SK-N-SH treated with all-trans-retinoic acid at 6 μM for 48 hours (cell line): ENCODE results near the gene NRG4.
A peak's percentile ranks its signal among the peaks of the same experiment; 100 is the strongest.

ENCODE experiments used
- ATAC-seq: fragments of 200-7000 bp; cut with Tn5 transposase; 3 replicates; pipeline ENCODE4 v1.9.1; 2020; ENCODE audit warnings: mild to moderate bottlenecking, moderate library complexity
- ARNTL ChIP-seq: fragments of 450-650 bp; formaldehyde crosslinking; IDR thresholded peaks from 2 replicates; pipeline ENCODE4 v1.5.0; 2020; ENCODE audit warnings: low read depth, mild to moderate bottlenecking, moderate library complexity, borderline replicate concordance
- BACH2 ChIP-seq: fragments of 250-450 bp; sonication (Bioruptor Pico); IDR thresholded peaks from 2 replicates; pipeline ENCODE4 v1.9.0; 2021; ENCODE audit warnings: mild to moderate bottlenecking, borderline replicate concordance
- CSDC2 ChIP-seq: fragments of 250-450 bp; sonication (Bioruptor Pico); IDR thresholded peaks from 2 replicates; pipeline ENCODE4 v1.5.0; 2020; ENCODE audit warnings: mild to moderate bottlenecking, moderate library complexity
- ESRRG ChIP-seq: fragments of 250-450 bp; sonication (Bioruptor Pico); IDR thresholded peaks from 2 replicates; pipeline ENCODE4 v1.6.1; 2021; ENCODE audit warnings: mild to moderate bottlenecking
- GLIS3 ChIP-seq: fragments of 250-450 bp; sonication (Bioruptor Pico); IDR thresholded peaks from 2 replicates; pipeline ENCODE4 v1.5.0; 2020; ENCODE audit warnings: mild to moderate bottlenecking, moderate library complexity
- OSR1 ChIP-seq: fragments of 250-450 bp; sonication (Bioruptor Pico); IDR thresholded peaks from 2 replicates; pipeline ENCODE4 v1.8.0; 2022; ENCODE audit warnings: moderate library complexity, mild to moderate bottlenecking, inconsistent platforms
- PPARA ChIP-seq: fragments of 250-450 bp; sonication (Bioruptor Pico); IDR thresholded peaks from 2 replicates; pipeline ENCODE4 v1.5.0; 2020; ENCODE audit warnings: mild to moderate bottlenecking, borderline replicate concordance
- RARB ChIP-seq: fragments of 250-450 bp; sonication (Bioruptor Pico); IDR thresholded peaks from 2 replicates; pipeline ENCODE4 v1.8.0; 2021; ENCODE audit warnings: mild to moderate bottlenecking, moderate library complexity
- SNAI2 ChIP-seq: fragments of 250-450 bp; sonication (Bioruptor Pico); IDR thresholded peaks from 2 replicates; pipeline ENCODE4 v1.5.0; 2020; ENCODE audit warnings: mild to moderate bottlenecking, moderate library complexity
- TCF4 ChIP-seq: fragments of 250-450 bp; sonication (Bioruptor Pico); IDR thresholded peaks from 2 replicates; pipeline ENCODE4 v1.8.0; 2021; ENCODE audit warnings: mild to moderate bottlenecking, moderate library complexity, borderline replicate concordance
- TOX ChIP-seq: fragments of 250-450 bp; sonication (Bioruptor Pico); IDR thresholded peaks from 2 replicates; pipeline ENCODE4 v1.8.0; 2021; ENCODE audit warnings: mild to moderate bottlenecking, moderate library complexity, borderline replicate concordance
- ZFP30 ChIP-seq: fragments of 450-650 bp; formaldehyde crosslinking; IDR thresholded peaks from 2 replicates; pipeline ENCODE4 v1.5.0; 2022; ENCODE audit warnings: mild to moderate bottlenecking, moderate library complexity
- ZNF565 ChIP-seq: fragments of 450-650 bp; formaldehyde crosslinking; conservative IDR thresholded peaks from 2 replicates; pipeline ENCODE4 v1.5.0; 2020; ENCODE audit warnings: low read depth, mild to moderate bottlenecking, moderate library complexity
- ZNF70 ChIP-seq: fragments of 450-650 bp; formaldehyde crosslinking; IDR thresholded peaks from 2 replicates; pipeline ENCODE4 v1.5.0; 2020; ENCODE audit warnings: mild to moderate bottlenecking, moderate library complexity
- TF ChIP-seq, protein P1 (sequence below): fragments of 250-450 bp; sonication (Bioruptor Pico); IDR thresholded peaks from 2 replicates; pipeline ENCODE4 v1.5.0; 2020; ENCODE audit warnings: mild to moderate bottlenecking, moderate library complexity
- TF ChIP-seq, protein P2 (sequence below): fragments of 250-450 bp; sonication (Bioruptor Pico); IDR thresholded peaks from 2 replicates; pipeline ENCODE4 v1.5.1; 2020; ENCODE audit warnings: low read depth, mild to moderate bottlenecking, moderate library complexity
- TF ChIP-seq, protein P3 (sequence below): fragments of 250-450 bp; sonication (Bioruptor Pico); IDR thresholded peaks from 2 replicates; pipeline ENCODE4 v1.8.0; 2020; ENCODE audit warnings: mild to moderate bottlenecking, moderate library complexity, borderline replicate concordance
- TF ChIP-seq, protein P4 (sequence below): fragments of 250-450 bp; sonication (Bioruptor Pico); IDR thresholded peaks from 2 replicates; pipeline ENCODE4 v1.8.0; 2021; ENCODE audit warnings: low read depth, mild to moderate bottlenecking, moderate library complexity, borderline replicate concordance
- TF ChIP-seq, protein P5 (sequence below): fragments of 250-450 bp; sonication (Bioruptor Pico); IDR thresholded peaks from 2 replicates; pipeline ENCODE4 v1.5.1; 2021; ENCODE audit warnings: mild to moderate bottlenecking, moderate library complexity

Gene NRG4

DNA sequence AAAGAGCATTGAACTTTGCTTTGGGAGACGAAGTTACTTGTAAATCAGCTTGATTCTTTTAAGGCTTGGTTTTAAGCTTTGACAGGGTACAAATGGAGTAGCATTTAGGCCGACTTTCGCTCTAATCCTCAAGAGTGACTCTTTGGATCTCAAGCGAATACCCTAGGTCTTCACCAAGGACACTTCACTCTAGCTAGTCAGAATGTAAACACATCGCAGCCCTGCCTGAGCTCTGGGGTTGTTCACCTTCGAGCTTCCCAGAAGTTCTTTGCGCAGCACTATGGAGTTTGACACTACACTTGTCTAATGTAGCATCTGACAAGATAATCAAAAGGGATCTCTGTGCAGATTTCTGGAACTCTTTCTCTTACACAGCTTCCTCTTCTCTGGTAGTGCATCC lies 22.3 kb downstream of the NRG4 start:
- no peak for TF ChIP-seq ZNF565
- no peak for TF ChIP-seq ZNF70 (CRISPR knock-in tag)
- TF ChIP-seq CSDC2 = no peak
- no peak for TF ChIP-seq ZFP30
- TF ChIP-seq OSR1 (CRISPR knock-in tag) = no peak
- TF ChIP-seq PPARA = no peak
- TF ChIP-seq, protein P1, sequence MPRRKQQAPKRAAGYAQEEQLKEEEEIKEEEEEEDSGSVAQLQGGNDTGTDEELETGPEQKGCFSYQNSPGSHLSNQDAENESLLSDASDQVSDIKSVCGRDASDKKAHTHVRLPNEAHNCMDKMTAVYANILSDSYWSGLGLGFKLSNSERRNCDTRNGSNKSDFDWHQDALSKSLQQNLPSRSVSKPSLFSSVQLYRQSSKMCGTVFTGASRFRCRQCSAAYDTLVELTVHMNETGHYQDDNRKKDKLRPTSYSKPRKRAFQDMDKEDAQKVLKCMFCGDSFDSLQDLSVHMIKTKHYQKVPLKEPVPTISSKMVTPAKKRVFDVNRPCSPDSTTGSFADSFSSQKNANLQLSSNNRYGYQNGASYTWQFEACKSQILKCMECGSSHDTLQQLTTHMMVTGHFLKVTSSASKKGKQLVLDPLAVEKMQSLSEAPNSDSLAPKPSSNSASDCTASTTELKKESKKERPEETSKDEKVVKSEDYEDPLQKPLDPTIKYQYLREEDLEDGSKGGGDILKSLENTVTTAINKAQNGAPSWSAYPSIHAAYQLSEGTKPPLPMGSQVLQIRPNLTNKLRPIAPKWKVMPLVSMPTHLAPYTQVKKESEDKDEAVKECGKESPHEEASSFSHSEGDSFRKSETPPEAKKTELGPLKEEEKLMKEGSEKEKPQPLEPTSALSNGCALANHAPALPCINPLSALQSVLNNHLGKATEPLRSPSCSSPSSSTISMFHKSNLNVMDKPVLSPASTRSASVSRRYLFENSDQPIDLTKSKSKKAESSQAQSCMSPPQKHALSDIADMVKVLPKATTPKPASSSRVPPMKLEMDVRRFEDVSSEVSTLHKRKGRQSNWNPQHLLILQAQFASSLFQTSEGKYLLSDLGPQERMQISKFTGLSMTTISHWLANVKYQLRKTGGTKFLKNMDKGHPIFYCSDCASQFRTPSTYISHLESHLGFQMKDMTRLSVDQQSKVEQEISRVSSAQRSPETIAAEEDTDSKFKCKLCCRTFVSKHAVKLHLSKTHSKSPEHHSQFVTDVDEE (CRISPR knock-in tag) = no peak
- no peak for TF ChIP-seq TOX (CRISPR knock-in tag)
- ATAC-seq = no peak

DNA sequence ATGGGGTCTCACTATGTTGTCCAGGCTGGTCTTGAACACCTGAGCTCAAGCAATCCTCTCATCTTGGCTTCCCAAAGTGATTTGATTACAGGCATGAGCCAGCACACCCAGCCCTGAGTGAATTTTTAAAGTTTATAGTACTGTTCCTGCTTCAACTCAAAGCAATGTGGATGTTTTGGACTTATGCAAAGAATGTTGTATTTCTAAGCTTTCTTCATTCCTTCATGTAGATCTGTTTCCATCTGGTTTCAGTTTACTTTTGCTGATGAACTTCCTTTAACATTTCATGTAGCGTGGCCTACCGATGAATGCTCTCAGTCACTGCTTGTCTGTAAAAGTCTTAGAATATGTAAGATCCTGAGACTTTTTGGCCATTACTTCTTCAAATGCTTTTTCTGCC lies 23.2 kb downstream of the NRG4 start:
- TF ChIP-seq ZNF70 (CRISPR knock-in tag) = no peak
- TF ChIP-seq, protein P1 (CRISPR knock-in tag) = no peak
- TF ChIP-seq, protein P2, sequence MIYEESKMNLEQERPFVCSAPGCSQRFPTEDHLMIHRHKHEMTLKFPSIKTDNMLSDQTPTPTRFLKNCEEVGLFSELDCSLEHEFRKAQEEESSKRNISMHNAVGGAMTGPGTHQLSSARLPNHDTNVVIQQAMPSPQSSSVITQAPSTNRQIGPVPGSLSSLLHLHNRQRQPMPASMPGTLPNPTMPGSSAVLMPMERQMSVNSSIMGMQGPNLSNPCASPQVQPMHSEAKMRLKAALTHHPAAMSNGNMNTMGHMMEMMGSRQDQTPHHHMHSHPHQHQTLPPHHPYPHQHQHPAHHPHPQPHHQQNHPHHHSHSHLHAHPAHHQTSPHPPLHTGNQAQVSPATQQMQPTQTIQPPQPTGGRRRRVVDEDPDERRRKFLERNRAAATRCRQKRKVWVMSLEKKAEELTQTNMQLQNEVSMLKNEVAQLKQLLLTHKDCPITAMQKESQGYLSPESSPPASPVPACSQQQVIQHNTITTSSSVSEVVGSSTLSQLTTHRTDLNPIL (CRISPR knock-in tag) = no peak
- TF ChIP-seq CSDC2 = no peak
- no peak for TF ChIP-seq PPARA
- no peak for TF ChIP-seq ARNTL (CRISPR knock-in tag)
- no peak for TF ChIP-seq GLIS3 (CRISPR knock-in tag)
- TF ChIP-seq ZNF565 = no peak
- TF ChIP-seq TCF4 (CRISPR knock-in tag) = no peak
- TF ChIP-seq ZFP30 = no peak
- no peak for TF ChIP-seq BACH2 (CRISPR knock-in tag)
- no peak for TF ChIP-seq RARB (CRISPR knock-in tag)
- no peak for TF ChIP-seq TOX (CRISPR knock-in tag)
- no peak for TF ChIP-seq SNAI2 (CRISPR knock-in tag)
- TF ChIP-seq, protein P3, sequence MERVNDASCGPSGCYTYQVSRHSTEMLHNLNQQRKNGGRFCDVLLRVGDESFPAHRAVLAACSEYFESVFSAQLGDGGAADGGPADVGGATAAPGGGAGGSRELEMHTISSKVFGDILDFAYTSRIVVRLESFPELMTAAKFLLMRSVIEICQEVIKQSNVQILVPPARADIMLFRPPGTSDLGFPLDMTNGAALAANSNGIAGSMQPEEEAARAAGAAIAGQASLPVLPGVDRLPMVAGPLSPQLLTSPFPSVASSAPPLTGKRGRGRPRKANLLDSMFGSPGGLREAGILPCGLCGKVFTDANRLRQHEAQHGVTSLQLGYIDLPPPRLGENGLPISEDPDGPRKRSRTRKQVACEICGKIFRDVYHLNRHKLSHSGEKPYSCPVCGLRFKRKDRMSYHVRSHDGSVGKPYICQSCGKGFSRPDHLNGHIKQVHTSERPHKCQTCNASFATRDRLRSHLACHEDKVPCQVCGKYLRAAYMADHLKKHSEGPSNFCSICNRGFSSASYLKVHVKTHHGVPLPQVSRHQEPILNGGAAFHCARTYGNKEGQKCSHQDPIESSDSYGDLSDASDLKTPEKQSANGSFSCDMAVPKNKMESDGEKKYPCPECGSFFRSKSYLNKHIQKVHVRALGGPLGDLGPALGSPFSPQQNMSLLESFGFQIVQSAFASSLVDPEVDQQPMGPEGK (CRISPR knock-in tag) = no peak
- no peak for TF ChIP-seq ESRRG (CRISPR knock-in tag)
- TF ChIP-seq, protein P4, sequence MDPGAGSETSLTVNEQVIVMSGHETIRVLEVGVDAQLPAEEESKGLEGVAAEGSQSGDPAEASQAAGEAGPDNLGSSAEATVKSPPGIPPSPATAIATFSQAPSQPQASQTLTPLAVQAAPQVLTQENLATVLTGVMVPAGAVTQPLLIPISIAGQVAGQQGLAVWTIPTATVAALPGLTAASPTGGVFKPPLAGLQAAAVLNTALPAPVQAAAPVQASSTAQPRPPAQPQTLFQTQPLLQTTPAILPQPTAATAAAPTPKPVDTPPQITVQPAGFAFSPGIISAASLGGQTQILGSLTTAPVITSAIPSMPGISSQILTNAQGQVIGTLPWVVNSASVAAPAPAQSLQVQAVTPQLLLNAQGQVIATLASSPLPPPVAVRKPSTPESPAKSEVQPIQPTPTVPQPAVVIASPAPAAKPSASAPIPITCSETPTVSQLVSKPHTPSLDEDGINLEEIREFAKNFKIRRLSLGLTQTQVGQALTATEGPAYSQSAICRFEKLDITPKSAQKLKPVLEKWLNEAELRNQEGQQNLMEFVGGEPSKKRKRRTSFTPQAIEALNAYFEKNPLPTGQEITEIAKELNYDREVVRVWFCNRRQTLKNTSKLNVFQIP (CRISPR knock-in tag) = no peak
- TF ChIP-seq, protein P5, sequence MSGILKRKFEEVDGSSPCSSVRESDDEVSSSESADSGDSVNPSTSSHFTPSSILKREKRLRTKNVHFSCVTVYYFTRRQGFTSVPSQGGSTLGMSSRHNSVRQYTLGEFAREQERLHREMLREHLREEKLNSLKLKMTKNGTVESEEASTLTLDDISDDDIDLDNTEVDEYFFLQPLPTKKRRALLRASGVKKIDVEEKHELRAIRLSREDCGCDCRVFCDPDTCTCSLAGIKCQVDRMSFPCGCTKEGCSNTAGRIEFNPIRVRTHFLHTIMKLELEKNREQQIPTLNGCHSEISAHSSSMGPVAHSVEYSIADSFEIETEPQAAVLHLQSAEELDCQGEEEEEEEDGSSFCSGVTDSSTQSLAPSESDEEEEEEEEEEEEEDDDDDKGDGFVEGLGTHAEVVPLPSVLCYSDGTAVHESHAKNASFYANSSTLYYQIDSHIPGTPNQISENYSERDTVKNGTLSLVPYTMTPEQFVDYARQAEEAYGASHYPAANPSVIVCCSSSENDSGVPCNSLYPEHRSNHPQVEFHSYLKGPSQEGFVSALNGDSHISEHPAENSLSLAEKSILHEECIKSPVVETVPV (CRISPR knock-in tag) = no peak
- TF ChIP-seq, all 23 proteins: peak for 0
- peak; percentile 52; the same call in 1 of the 3 replicates for ATAC-seq
